ENCODE results near the gene HEPN1. TPM values are rescaled to one million over a fixed set of nuclear protein-coding genes. Genes with fewer than 3 reads are reported as not detected.
A peak's percentile ranks its signal among the peaks of the same experiment; 100 is the strongest.

Gene HEPN1
- total RNA-seq (2021; fragmentation: NEBNext Ultra II Directional; extraction: Animal tissue kit (Norgen Biotek cat#: 25700)) (not detected in 2 replicates), polyA plus RNA-seq (2011; rRNA removed) (not detected in 2 replicates), polyA minus RNA-seq (2011; rRNA and poly(A)+ RNA removed) (0.16 TPM in 1 of 2 replicates, not detected in the other)
- polyA plus RNA-seq (2011; cell fraction: cytosol; rRNA removed) = not detected
- 0.07 TPM for polyA plus RNA-seq (2011; cell fraction: nucleus; rRNA removed)
- polyA plus RNA-seq (2012, experiment 1 of 2) = not detected in 4 replicates
- polyA plus RNA-seq (2012, experiment 2 of 2) = not detected
- not detected for polyA plus RNA-seq (2013, experiment 1 of 2)
- polyA plus RNA-seq (2013, experiment 2 of 2) = not detected
- polyA minus RNA-seq (2011; cell fraction: cytosol; rRNA and poly(A)+ RNA removed) = not detected
- polyA minus RNA-seq (2011; cell fraction: nucleus; rRNA and poly(A)+ RNA removed) = not detected
- long read RNA-seq, experiment 1 = 0 reads
- long read RNA-seq, experiment 2 = 0 reads

- H2AFZ ChIP-seq (ENCODE audit: low read length) = no peak within 1 kb of the TSS
Observed at GRCh38 chr11:124918950-124919349, at the start of gene HEPN1. Gene HEPN1 (plus strand): TSS chr11:124919250.

More at GRCh38 chr11:124918950-124919349, at the start of gene HEPN1:
- Histone ChIP-seq H3K23me2 (ENCODE audit: low read depth, low read length) (peaks cover 7% of the 10 kb centered on the region), H3K4me2 (ENCODE audit: insufficient read depth in 1 of 2, low read depth in 2 of 2, low read length in 2 of 2) (no peak within 1 kb of the TSS; a peak in 1 of 4 replicates), H3K9me3 (ENCODE audit: insufficient read depth in 2 of 2, low read depth in 1 of 2, low read length in 1 of 2) (no peaks in the 10 kb centered on the region), H3K56ac (replicated peaks; ENCODE audit: insufficient read length, low read depth, low read length) (no peak within 1 kb of the TSS), H4K91ac (replicated peaks; ENCODE audit: insufficient read length, low read length) (no peak within 1 kb of the TSS), H2BK5ac (ENCODE audit: low read depth, low read length) (no peak within 1 kb of the TSS), H3K4me1 (replicated peaks in 1 of 4; ENCODE audit: control insufficient read depth in 3 of 4, insufficient read depth in 4 of 4, low read length in 3 of 4) (peaks cover 0 to 4% (median 2%) of the 10 kb centered on the region in 4 experiments; a peak in 3 of 7 replicates), H2BK120ac (replicated peaks; ENCODE audit: low read depth, low read length) (no peak within 1 kb of the TSS), H2BK15ac (ENCODE audit: low read length) (no peak within 1 kb of the TSS), H2AK5ac (ENCODE audit: low read depth, low read length) (no peak within 1 kb of the TSS), H3K18ac (ENCODE audit: extremely low read depth, low read length) (no peak within 1 kb of the TSS), H4K5ac (ENCODE audit: insufficient read length, low read depth, low read length) (no peak within 1 kb of the TSS), H3K27me3 (replicated peaks in 1 of 4; ENCODE audit: control insufficient read depth in 3 of 4, extremely low read depth in 1 of 4, insufficient read depth in 3 of 4, low read length in 3 of 4) (peaks cover 9 to 50% (median 43%) of the 10 kb centered on the region in 4 experiments), H3K79me2 (ENCODE audit: control insufficient read depth in 1 of 2, insufficient read depth in 2 of 2, low read length in 2 of 2) (no peaks in the 10 kb centered on the region), H4K20me1 (replicated peaks in 1 of 2; ENCODE audit: control insufficient read depth in 1 of 2, insufficient read depth in 2 of 2, low read length in 2 of 2) (no peaks in the 10 kb centered on the region), H3K79me1 (ENCODE audit: low read depth, low read length) (no peaks in the 10 kb centered on the region), H2BK12ac (ENCODE audit: low read depth, low read length) (no peak within 1 kb of the TSS), H3K36me3 (ENCODE audit: control insufficient read depth in 2 of 4, insufficient read depth in 4 of 4, low read length in 3 of 4) (no peaks in the 10 kb centered on the region), H3K9ac (replicated peaks in 1 of 4; ENCODE audit: extremely low read depth in 1 of 4, low read depth in 3 of 4, low read length in 3 of 4) (peak within 1 kb of the TSS in 1 of 4 experiments; percentile 15; a peak in 1 of 7 replicates), H3K4ac (replicated peaks; ENCODE audit: insufficient read length, low read depth, low read length) (no peak within 1 kb of the TSS), H3K14ac (ENCODE audit: insufficient read length) (no peak within 1 kb of the TSS), H2BK20ac (ENCODE audit: low read length) (no peak within 1 kb of the TSS), H3K4me3 (ENCODE audit: extremely low read depth in 1 of 4, insufficient read depth in 2 of 4, low read depth in 3 of 4, low read length in 4 of 4) (no peak within 1 kb of the TSS), H3K27ac (ENCODE audit: low read depth, low read length) (no peak within 1 kb of the TSS), H3K23ac (ENCODE audit: insufficient read length) (no peak within 1 kb of the TSS), H4K8ac (ENCODE audit: extremely low read depth, insufficient read depth, low read length) (no peak within 1 kb of the TSS)
- FAIRE-seq (no peak), DNase-seq (ENCODE audit: low read depth in 1 of 2, low spot score in 2 of 2) (no peak)
- CTCF ChIA-PET (ENCODE audit: partially characterized antibody) = interaction anchor here (1.1 kb wide), 1 partner anchor 16 kb away, joined by 3 read pairs; no protein-coding TSS in a partner anchor
- WGBS, 2 experiments (ENCODE audit: extremely low coverage in 1 of 2, insufficient coverage in 1 of 2, insufficient read length in 1 of 2, insufficient replicate concordance in 2 of 2, low coverage in 1 of 2, low lambda C conversion rate in 2 of 2, missing lambda C conversion rate in 1 of 2) = 80 to 100% methylated on average over 2 to 3 of the region's 3 CpGs
- TF ChIP-seq CTBP2 (IDR thresholded peaks at IDR 0.05; ENCODE audit: borderline replicate concordance, insufficient read depth, insufficient read length, low read length) (no peak), RXRA (IDR thresholded peaks at IDR 0.05; ENCODE audit: insufficient read depth, low read depth, low read length) (no peak)
- POLR2A ChIA-PET (ENCODE audit: partially characterized antibody) = no interaction called here
